Body of pancreas (tissue), 4 donors: Measurements from ENCODE around the gene PDIA4. TPM values are rescaled to one million over a fixed set of nuclear protein-coding genes. Genes with fewer than 3 reads are reported as not detected.
A peak's percentile ranks its signal among the peaks of the same experiment; 100 is the strongest.

Source experiments
- ATAC-seq: fragments of 150-250 bp; one replicate; pipeline ENCODE4 v1.9.1; 2016
- DNase-seq, 4 donors: peaks; one replicate each; pipeline ENCODE4 v3.0.0-alpha.2; 2019
- H3K27ac ChIP-seq, 4 donors: fragments of 200-600 bp; sonication (generic); 1 replicate in 3 of 4; 2 replicates in 1 of 4; pipeline versions ENCODE4 v1.5.1 to v1.6.1; 2016 to 2019; ENCODE audit warnings: mild to moderate bottlenecking in 1 of 4, mixed read lengths in 1 of 4, moderate library complexity in 1 of 4
- H3K27me3 ChIP-seq, 2 donors: fragments of 200-600 bp; sonication (generic); one replicate each; pipeline ENCODE4 v1.6.0; 2016; ENCODE audit warnings: mild to moderate bottlenecking in 1 of 2
- H3K36me3 ChIP-seq, 2 donors: fragments of 200-600 bp; sonication (generic); replicated peaks in 1 of 2; 2 replicates each; pipeline ENCODE4 v1.5.1; 2016; ENCODE audit warnings: low read depth in 2 of 2; ENCODE audit not compliant: insufficient read depth in 1 of 2
- H3K4me1 ChIP-seq: fragments of 200-600 bp; sonication (generic); one replicate; pipeline ENCODE4 v1.6.0; 2016
- H3K4me3 ChIP-seq, 2 donors: fragments of 200-600 bp; sonication (generic); 1 replicate in 1 of 2; 2 replicates in 1 of 2; pipeline ENCODE4 v1.5.1; 2016 to 2019
- H3K9me3 ChIP-seq, 3 donors: fragments of 200-600 bp; sonication (generic); 1 replicate in 2 of 3; 2 replicates in 1 of 3; pipeline ENCODE4 v1.5.1; 2016
- CTCF ChIP-seq, 7 experiments: fragments of 450-650 bp in 4 of 7; fragments of 200-600 bp in 3 of 7; sonication (generic) in 3 of 7; IDR thresholded peaks; one replicate each; pipeline ENCODE4 v1.5.1; 2016 to 2019; ENCODE audit warnings: antibody characterized with exemption in 7 of 7
- POLR2A ChIP-seq, 3 donors: fragments of 450-650 bp; IDR thresholded peaks; one replicate each; pipeline ENCODE4 v1.6.1; 2016; ENCODE audit warnings: antibody characterized with exemption in 3 of 3, mild to moderate bottlenecking in 2 of 3
- WGBS, 2 donors: methylation state at CpG; one replicate each; pipeline ENCODE4 v1.1.5; 2017; 5-methylcytosine and 5-hydroxymethylcytosine counted together
- intact Hi-C: fragments of 100-400 bp; cut with DNase I; formaldehyde crosslinking; loops from one replicate; pipeline ENCODE4 v1.15.1; 2023
- total RNA-seq, 2 donors: library from RNA; depleted of rRNA; stranded (reverse); fragments of >200 nt; gene quantifications; one replicate each; pipeline ENCODE4 v1.1.0, GENCODE V29; 2016

The PDIA4 gene
- total RNA-seq, 2 donors from 2014 or later = 80.4 to 140 TPM

DNA sequence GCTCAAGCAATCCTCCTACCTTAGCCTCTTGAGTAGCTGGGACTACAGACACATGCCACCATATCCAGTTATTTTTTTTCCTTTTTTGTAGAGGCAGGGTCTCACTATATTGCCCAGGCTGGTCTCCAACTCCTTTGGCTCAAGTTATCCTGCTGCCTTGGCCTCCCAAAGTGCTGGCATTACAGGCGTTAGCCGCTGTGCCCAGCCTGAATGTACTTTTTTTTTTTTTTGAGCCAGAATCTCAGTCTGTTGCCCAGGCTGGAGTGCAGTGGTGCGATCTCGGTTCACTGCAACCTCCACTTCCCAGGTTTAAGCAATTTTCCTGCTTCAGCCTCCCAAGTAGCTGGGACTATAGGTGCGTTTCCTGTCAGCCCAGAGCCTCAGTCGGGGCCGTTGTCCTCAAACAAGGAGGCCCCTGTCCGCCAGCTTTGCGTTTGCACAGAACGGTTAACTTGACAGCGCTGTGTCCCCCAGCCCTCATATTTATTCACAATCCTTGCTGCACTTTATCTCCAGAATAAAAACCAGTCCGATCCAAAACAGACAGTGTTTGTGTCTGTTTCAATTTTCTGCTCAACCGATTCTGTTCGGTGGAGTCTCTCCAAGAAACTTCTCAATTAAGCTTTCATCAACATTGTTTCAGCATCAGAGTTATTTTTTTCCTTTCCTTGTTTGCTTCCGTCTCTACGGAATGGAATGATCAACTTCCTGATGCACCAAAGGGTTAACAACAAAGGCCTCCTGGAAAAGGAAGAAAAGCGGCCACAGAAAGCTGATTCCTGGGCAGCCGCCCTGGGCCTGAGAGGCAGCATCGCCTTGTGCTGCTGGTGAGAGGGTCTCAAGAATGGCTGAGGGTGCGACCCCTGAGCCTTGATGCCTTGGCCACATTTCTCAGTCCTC is 64.5 kb downstream of the PDIA4 start:
- no peaks in the 10 kb centered on the region for H3K36me3 ChIP-seq
- TF ChIP-seq CTCF (IDR thresholded peaks at IDR 0.05) (no peak), POLR2A (IDR thresholded peaks at IDR 0.05) (no peak)
- no peaks in the 10 kb centered on the region for H3K9me3 ChIP-seq
- intact Hi-C loops = loop anchor here (5.0 kb wide), 1 partner anchor 387 kb away; no protein-coding TSS in a partner anchor
- H3K4me3 ChIP-seq = no peak overlapping the region
- ATAC-seq (peak; percentile 27), DNase-seq (peak in 3 of 4 donors; percentile 20 to 32 (median 23))
- H3K27ac ChIP-seq = peak overlapping the region; percentile 49 to 80 (median 60)
- H3K4me1 ChIP-seq = peaks cover 24% of the 10 kb centered on the region
- 13 to 33% methylated on average over 18 to 20 of the region's 20 CpGs for WGBS, 2 donors
- no peaks in the 10 kb centered on the region for H3K27me3 ChIP-seq

- H3K4me3 ChIP-seq = peak overlapping the region; percentile 11 to 46
- intact Hi-C loops = loop anchor here (5.0 kb wide), 1 partner anchor 386 kb away; no protein-coding TSS in a partner anchor
- H3K36me3 ChIP-seq = no peaks in the 10 kb centered on the region
- H3K27me3 ChIP-seq = no peaks in the 10 kb centered on the region
- H3K4me1 ChIP-seq = peaks cover 24% of the 10 kb centered on the region
- ATAC-seq = peak; percentile 76
- TF ChIP-seq CTCF (IDR thresholded peaks at IDR 0.05) = peak; percentile 7 to 93 (median 58)
- TF ChIP-seq POLR2A (IDR thresholded peaks at IDR 0.05) = no peak
- no peaks in the 10 kb centered on the region for H3K9me3 ChIP-seq
- peak overlapping the region; percentile 49 to 80 (median 60) for H3K27ac ChIP-seq
- 1% methylated on average over 5 of the region's 5 CpGs for whole genome bisulfite sequencing, 2 donors
- peak; percentile 70 to 74 (median 71) for DNase-seq
Measured at GRCh38 chr7:148962823-148963582, 65.3 kb downstream of the PDIA4 start.

DNA sequence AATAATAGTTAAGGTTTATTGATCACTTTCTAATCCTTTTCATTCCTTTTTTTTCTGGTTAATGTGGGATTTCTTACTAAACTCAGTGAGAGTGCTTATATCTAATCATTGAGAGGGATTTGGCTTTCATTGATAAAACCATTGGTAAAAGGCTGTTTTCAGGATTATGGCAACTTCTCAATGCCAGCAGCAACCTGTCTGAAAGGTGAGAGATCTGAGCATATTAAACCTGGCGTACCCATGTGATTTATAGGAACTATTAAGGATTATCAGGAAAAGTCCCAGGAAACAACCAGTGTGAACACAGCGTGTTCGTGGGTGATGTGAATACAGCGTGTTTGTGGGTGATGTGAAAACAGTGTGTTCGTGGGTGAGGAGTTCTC is 65.9 kb downstream of the PDIA4 start:
- H3K36me3 ChIP-seq = no peaks in the 10 kb centered on the region
- ATAC-seq (no peak), DNase-seq (no peak)
- no peak for TF ChIP-seq CTCF (IDR thresholded peaks at IDR 0.05)
- TF ChIP-seq POLR2A (IDR thresholded peaks at IDR 0.05) = no peak
- no peaks in the 10 kb centered on the region for H3K9me3 ChIP-seq
- peaks cover 24% of the 10 kb centered on the region for H3K4me1 ChIP-seq
- WGBS, 2 donors = 6% methylated on average over 5 of the region's 5 CpGs
- intact Hi-C loops = loop anchor here (5.0 kb wide), 1 partner anchor 385 kb away; no protein-coding TSS in a partner anchor
- H3K27ac ChIP-seq = peak overlapping the region; percentile 49 to 80 (median 60)
- H3K4me3 ChIP-seq = peak overlapping the region in 1 of 2 donors; percentile 46
- H3K27me3 ChIP-seq = no peaks in the 10 kb centered on the region

GRCh38 chr7:148959726-148960125 is 68.6 kb downstream of the PDIA4 start:
- WGBS, 2 donors = 56 to 59% methylated on average over 3 of the region's 3 CpGs
- TF ChIP-seq CTCF (IDR thresholded peaks at IDR 0.05) = no peak
- TF ChIP-seq POLR2A (IDR thresholded peaks at IDR 0.05) = no peak
- no peaks in the 10 kb centered on the region for H3K36me3 ChIP-seq
- no peak overlapping the region for H3K27ac ChIP-seq
- H3K27me3 ChIP-seq = no peaks in the 10 kb centered on the region
- intact Hi-C loops = loop anchor here (5.0 kb wide), 1 partner anchor 382 kb away; no protein-coding TSS in a partner anchor
- H3K9me3 ChIP-seq = no peaks in the 10 kb centered on the region
- no peak for ATAC-seq
- DNase-seq = no peak
- H3K4me3 ChIP-seq = no peak overlapping the region
- peaks cover 13% of the 10 kb centered on the region for H3K4me1 ChIP-seq
